ENCODE data around the gene NADK2.

GRCh38 chr5:36222620-36223019, 19.1 kb downstream of the NADK2 start:
- TF ChIP-seq GATA2 (IDR thresholded peaks at IDR 0.05; ENCODE audit: low read depth, low read length), result no peak
- no peak for TF ChIP-seq GATA3 (IDR thresholded peaks at IDR 0.05; ENCODE audit: low read depth, low read length)
